GM19397 (cell line): ENCODE measurements around the gene BUD13.
"Not testable (repeated sequence)": the region's sequence is repeated elsewhere in the genome, so short reads cannot be mapped to it uniquely, and the experiment has no call there.

ENCODE experiments used
- ATAC-seq: cut with Tn5 transposase; IDR thresholded peaks from one replicate; pipeline ENCODE4 v1.9.1; 2021; ENCODE audit warnings: mild to moderate bottlenecking, moderate library complexity; ENCODE audit not compliant: unreplicated experiment

BUD13 gene, protein sequence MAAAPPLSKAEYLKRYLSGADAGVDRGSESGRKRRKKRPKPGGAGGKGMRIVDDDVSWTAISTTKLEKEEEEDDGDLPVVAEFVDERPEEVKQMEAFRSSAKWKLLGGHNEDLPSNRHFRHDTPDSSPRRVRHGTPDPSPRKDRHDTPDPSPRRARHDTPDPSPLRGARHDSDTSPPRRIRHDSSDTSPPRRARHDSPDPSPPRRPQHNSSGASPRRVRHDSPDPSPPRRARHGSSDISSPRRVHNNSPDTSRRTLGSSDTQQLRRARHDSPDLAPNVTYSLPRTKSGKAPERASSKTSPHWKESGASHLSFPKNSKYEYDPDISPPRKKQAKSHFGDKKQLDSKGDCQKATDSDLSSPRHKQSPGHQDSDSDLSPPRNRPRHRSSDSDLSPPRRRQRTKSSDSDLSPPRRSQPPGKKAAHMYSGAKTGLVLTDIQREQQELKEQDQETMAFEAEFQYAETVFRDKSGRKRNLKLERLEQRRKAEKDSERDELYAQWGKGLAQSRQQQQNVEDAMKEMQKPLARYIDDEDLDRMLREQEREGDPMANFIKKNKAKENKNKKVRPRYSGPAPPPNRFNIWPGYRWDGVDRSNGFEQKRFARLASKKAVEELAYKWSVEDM

GRCh38 chr11:116772443-116773202, at the start of gene BUD13:
TSS of gene BUD13 (minus strand) at chr11:116772987. CDS start at chr11:116772964, 23 bp downstream.
- peak; percentile 83 for ATAC-seq

DNA sequence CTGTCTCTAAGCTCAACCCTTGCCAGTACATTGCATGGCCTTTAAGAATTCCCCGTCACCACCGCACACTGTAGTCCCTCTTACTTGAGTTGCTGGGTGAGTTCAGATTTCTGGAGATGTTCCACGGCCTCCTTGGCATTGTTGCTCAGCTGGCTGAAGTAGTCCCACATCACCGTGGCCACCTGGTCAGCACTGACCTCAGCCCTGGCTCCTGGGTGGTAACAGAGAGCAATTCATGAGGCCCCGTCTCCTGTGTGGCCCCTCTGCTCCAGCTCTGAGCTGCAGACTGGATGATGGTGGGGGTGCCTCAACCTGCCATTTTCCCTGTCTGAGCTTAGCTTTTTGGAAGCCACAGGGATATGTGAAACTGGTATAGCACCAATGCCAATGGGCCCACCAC, 49.8 kb upstream of the BUD13 start:
- ATAC-seq: no peak

DNA sequence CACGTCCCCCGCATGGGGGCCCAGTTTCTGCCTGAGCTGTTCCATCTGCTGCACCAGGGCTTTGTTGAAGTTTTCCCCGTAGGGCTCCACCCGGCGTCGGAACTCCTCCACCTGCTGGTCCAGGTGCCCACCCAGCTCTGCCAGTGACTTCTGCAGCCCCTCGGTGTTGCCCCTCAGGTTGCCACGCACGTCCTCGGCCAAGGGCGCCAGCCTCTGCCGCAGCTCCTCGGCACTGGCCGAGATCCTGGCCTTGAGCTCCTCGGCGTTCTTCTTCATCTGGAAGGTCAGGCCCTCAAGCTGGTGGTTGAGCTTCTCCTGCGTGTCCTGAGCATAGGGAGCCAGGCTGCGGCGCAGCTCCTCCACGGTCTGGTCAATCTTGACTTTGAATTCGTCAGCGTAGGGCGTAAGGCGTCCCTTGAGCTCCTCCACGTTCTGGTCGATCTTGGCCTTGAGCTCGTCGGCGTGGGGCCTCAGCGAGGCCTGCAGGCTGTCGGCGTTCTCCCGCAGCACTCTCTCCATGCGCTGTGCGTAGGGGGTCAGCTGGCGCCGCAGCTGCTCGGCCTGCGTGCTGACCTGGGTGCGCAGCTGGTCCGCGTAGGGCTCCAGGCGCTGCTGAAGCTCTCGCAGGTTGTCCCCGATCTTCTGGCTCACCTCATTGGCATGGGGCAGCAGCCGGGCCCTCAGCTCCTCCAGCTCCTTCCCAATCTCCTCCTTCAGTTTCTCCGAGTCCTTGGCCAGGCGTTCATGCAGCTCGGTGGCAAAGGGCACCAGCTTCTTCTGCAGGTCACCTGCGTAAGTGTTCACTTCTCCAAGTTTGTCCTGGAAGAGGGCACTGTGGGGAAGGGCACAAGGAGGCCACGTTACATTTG, 48.5 kb upstream of the BUD13 start:
- no peak for ATAC-seq

DNA sequence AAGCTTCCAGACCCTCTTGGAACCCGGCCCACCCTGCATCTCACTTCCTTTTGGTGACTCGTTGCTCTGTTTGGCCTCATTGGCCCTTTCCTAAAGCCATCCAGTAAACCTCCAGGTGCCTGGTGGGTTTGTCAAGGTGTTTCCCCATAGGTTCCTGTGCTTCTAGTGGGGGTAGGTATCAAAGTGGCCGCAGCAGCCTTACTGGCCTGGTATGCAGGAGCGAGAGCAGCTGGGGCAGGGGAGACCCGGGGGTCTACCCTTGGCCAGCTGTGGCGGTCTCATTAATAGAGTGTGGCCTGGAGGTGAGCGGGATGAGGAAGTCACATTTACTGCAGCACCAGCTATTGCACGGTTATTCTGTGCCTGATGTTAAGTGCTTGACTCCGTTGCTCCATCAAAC, 46.3 kb upstream of the BUD13 start:
- ATAC-seq: no peak

GRCh38 chr11:116814502-116814901, 41.7 kb upstream of the BUD13 start:
- no peak for ATAC-seq

DNA sequence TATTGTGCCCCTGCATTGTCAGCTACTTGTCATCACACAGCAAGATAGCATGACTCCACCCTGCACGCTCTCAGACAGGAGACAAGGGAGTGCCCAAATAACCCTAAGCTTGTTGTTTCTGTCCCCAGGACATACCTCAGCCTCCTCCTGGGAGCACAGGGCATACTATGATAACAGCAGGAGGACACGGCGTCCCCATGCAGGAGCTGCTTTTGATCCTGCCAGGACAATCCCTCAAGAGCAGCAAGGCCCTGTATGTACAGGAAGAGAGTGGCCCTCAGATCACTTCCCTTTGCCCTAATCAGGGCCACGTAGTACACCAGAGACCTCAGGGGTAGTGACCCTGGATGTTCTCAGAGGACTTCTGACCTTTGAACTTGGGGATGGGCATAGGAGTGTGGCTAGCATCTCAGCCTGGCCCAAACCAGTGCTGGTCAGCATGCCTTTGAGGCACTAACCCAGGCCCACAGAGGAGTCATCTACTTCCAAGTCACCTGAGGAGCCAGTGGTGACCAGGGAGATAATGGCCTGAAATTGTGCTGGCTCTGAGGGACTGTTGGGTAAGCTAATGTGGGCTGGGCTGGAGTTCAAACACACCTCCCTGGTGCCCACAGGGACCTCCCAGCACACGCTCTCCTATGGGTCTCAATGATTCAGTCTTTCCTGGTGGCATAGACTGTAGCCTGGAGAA, 41.1 kb upstream of the BUD13 start:
- ATAC-seq: no peak

GRCh38 chr11:116813170-116813569, 40.4 kb upstream of the BUD13 start:
- ATAC-seq: no peak

DNA sequence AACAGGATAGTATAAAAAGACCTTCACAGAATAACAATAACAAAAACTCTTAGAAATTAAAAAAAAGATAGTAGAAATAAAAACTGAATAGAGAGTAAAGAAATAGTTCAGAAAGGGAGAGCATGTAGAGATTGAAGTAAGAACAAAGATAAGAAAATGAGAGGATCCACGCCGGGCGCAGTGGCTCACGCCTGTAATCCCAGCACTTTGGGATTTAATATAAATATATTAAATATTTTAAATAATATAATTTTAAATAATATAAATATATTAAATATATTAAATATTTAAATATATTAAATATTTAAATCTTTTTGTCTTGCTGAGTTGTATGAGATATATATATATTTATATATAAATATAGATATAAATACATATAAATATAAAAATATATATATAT, 39.3 kb upstream of the BUD13 start:
- ATAC-seq: no peak

GRCh38 chr11:116811194-116811593, 38.4 kb upstream of the BUD13 start:
- no peak for ATAC-seq

- ATAC-seq: no peak
Observed at GRCh38 chr11:116808262-116809175, 35.7 kb upstream of the BUD13 start.

GRCh38 chr11:116807601-116808261, 34.9 kb upstream of the BUD13 start:
- no peak for ATAC-seq

- no peak for ATAC-seq
Observed at GRCh38 chr11:116804001-116804400, 31.2 kb upstream of the BUD13 start.

- ATAC-seq: not testable (repeated sequence)
Observed at GRCh38 chr11:116801662-116802061, 28.9 kb upstream of the BUD13 start.

DNA sequence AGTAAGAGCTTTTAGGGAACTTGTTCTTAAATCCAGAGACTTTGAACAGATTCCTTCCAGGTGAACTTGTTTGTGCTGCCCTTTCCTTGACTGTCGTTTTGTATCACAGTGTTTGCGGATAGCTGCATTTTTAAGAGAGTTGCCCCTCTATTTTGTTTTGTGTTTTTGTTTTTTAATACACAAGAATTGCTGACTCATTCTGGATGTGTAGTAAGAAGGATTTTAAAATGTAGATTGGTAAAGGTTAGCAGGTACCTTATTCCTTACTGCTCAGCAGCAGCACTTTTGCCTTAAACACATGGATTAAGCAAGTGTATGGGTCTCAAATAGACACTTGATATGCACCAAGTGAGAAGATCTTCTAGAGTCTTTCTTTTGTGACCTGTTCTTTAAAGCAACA, 27.8 kb upstream of the BUD13 start:
- ATAC-seq: no peak

- ATAC-seq: no peak
Observed at GRCh38 chr11:116798368-116798767, 25.6 kb upstream of the BUD13 start.

GRCh38 chr11:116797816-116798215, 25.0 kb upstream of the BUD13 start:
- ATAC-seq: no peak

DNA sequence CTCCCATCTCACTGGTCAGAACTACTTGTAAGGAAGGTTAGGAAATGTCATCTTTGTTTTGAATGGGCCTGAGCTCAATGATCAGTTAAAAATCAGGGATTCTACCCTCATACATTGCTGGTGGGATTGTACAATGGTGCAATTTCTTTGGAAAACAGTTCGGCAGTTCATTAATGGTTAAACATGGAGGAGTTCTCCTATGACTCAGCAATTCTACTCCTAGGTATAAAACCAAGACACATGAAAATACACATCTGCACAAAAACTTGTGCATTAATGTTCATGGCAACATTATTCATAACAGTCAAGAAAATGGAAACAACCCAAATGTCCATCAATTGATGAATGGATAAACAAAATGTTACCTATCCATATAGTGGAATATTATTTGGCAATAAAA, 23.8 kb upstream of the BUD13 start:
- no peak for ATAC-seq

- ATAC-seq: no peak
Observed at GRCh38 chr11:116794851-116795250, 22.1 kb upstream of the BUD13 start.

GRCh38 chr11:116793772-116794097, 20.9 kb upstream of the BUD13 start:
- no peak for ATAC-seq
